Measurements from ENCODE around the gene MEIS2. TPM values are rescaled to one million over a fixed set of nuclear protein-coding genes. Genes with fewer than 3 reads are reported as not detected.

The MEIS2 gene
- total and polyA plus RNA-seq, 2 donors (not counting 3 experiments of a cell fraction or from before 2014, with no cell fraction given): 22.5 to 26.2 TPM

- Histone ChIP-seq H3K27ac (ENCODE audit: insufficient read depth, low read depth, low read length) (no peak overlapping the region), H3K27me3 (ENCODE audit: control insufficient read depth in 2 of 2, insufficient read depth in 2 of 2, low read length in 2 of 2) (peaks cover 68 to 91% of the 10 kb centered on the region in 2 experiments), H3K36me3 (ENCODE audit: control insufficient read depth in 2 of 2, extremely low read depth in 1 of 2, insufficient read depth in 2 of 2, low read length in 2 of 2) (no peaks in the 10 kb centered on the region), H3K4me2 (ENCODE audit: insufficient read depth, low read length) (no peak overlapping the region), H3K4me1 (ENCODE audit: control insufficient read depth, extremely low read depth, insufficient read depth, low read length) (peaks cover 2% of the 10 kb centered on the region), H3K9me1 (replicated peaks; ENCODE audit: control insufficient read depth, extremely low read depth, insufficient read depth, low read length) (no peaks in the 10 kb centered on the region), H3K79me2 (ENCODE audit: control insufficient read depth, insufficient read depth, low read length) (no peaks in the 10 kb centered on the region), H3K9me3 (replicated peaks; ENCODE audit: control insufficient read depth, insufficient read depth, low read length) (no peaks in the 10 kb centered on the region), H3K4me3 (replicated peaks in 1 of 3; ENCODE audit: insufficient read depth in 1 of 3, low read depth in 1 of 3, low read length in 3 of 3) (no peak overlapping the region), H4K20me1 (replicated peaks; ENCODE audit: control insufficient read depth, extremely low read depth, insufficient read depth, low read length) (no peaks in the 10 kb centered on the region), H2AFZ (ENCODE audit: low read depth, low read length) (no peak overlapping the region), H3K9ac (replicated peaks; ENCODE audit: extremely low read depth, insufficient read depth, low read length) (no peak overlapping the region)
- CTCF ChIA-PET: interaction anchor here (0.5 to 1.8 kb wide), 4 partner anchors 25 to 1663 kb away, joined by 3 to 10 read pairs (median 5); no protein-coding TSS in a partner anchor
- dilution Hi-C loops (cut with MboI; ENCODE audit: extremely low pct_ligation_motif_present, low sequenced_read_pairs) (no loop called here), intact Hi-C loops (cut with micrococcal nuclease) (loop anchor here (5.0 to 10.0 kb wide), 3 partner anchors 465 to 1592 kb away; no protein-coding TSS in a partner anchor)
- no TSS peak for BruUV-seq (replicated peaks)
- POLR2A ChIA-PET: no interaction called here
- FAIRE-seq (no peak), DNase-seq (ENCODE audit: low read depth, low spot score) (no peak)
- TF ChIP-seq JUN (IDR thresholded peaks at IDR 0.05; ENCODE audit: borderline replicate concordance, insufficient read depth, insufficient read length, low read depth): no peak
- no peak for TF ChIP-seq FOS (IDR thresholded peaks at IDR 0.05; ENCODE audit: borderline replicate concordance, insufficient read depth, low read length)
- TF ChIP-seq EZH2 (IDR thresholded peaks at IDR 0.05; ENCODE audit: borderline replicate concordance, low read depth, low read length, severe bottlenecking): peak; percentile 19
- TF ChIP-seq POLR2A (IDR thresholded peaks at IDR 0.05; ENCODE audit: low read depth, low read length): no peak
- no peak for TF ChIP-seq GATA2 (IDR thresholded peaks at IDR 0.05; ENCODE audit: insufficient read depth, insufficient read length, low read depth, low read length)
- no peak for TF ChIP-seq POLR2AphosphoS5 (IDR thresholded peaks at IDR 0.05; ENCODE audit: insufficient read depth, low read depth, low read length)
- no peak for TF ChIP-seq MYC (IDR thresholded peaks at IDR 0.05; ENCODE audit: low read depth, low read length)
These were observed 9.0 kb upstream of the MEIS2 start for GRCh38 chr15:37109168-37109871.
